ENCODE results near the gene PTPRG. TPM values are rescaled to one million over a fixed set of nuclear protein-coding genes. Genes with fewer than 3 reads are reported as not detected.

PTPRG gene
- total RNA-seq, 4 donors from 2014 or later, result 51.9 to 56.8 (median 54.4) TPM

- TF ChIP-seq EP300 (IDR thresholded peaks at IDR 0.05), result no peak
- TF ChIP-seq POLR2A (IDR thresholded peaks at IDR 0.05; ENCODE audit: low read depth), result no peak
- no peak for TF ChIP-seq POLR2AphosphoS5 (IDR thresholded peaks at IDR 0.05)
- no peak for TF ChIP-seq CTCF (IDR thresholded peaks at IDR 0.05)
- H3K27me3 ChIP-seq, result no peaks in the 10 kb centered on the region
- WGBS, result 92% methylated on average over 8 of the region's 8 CpGs
- no peaks in the 10 kb centered on the region for H3K9me3 ChIP-seq
- no peak for DNase-seq (ENCODE audit: extremely low spot score)
- no peak overlapping the region for H3K27ac ChIP-seq (replicated peaks in 1 of 4)
- peaks cover 0 to 15% (median 6%) of the 10 kb centered on the region in 4 donors for H3K4me1 ChIP-seq
- H3K4me3 ChIP-seq, result no peak overlapping the region
- no peaks in the 10 kb centered on the region for H3K36me3 ChIP-seq
- intact Hi-C loops (cut with DNase I), result no loop called here
These were observed 403.2 kb downstream of the PTPRG start for GRCh38 chr3:61964566-61964965.

GRCh38 chr3:61965770-61966131, 404.4 kb downstream of the PTPRG start:
- no peak for DNase-seq (ENCODE audit: extremely low spot score)
- Histone ChIP-seq H3K27me3 (no peaks in the 10 kb centered on the region), H3K36me3 (no peaks in the 10 kb centered on the region), H3K9me3 (no peaks in the 10 kb centered on the region), H3K4me3 (no peak overlapping the region), H3K4me1 (peaks cover 0 to 14% (median 6%) of the 10 kb centered on the region in 4 donors), H3K27ac (replicated peaks in 1 of 4) (no peak overlapping the region)
- 95% methylated on average over 2 of the region's 2 CpGs for WGBS
- intact Hi-C loops (cut with DNase I), result no loop called here
- no peak for TF ChIP-seq POLR2AphosphoS5 (IDR thresholded peaks at IDR 0.05)
- no peak for TF ChIP-seq CTCF (IDR thresholded peaks at IDR 0.05)
- no peak for TF ChIP-seq EP300 (IDR thresholded peaks at IDR 0.05)
- no peak for TF ChIP-seq POLR2A (IDR thresholded peaks at IDR 0.05; ENCODE audit: low read depth)

DNA sequence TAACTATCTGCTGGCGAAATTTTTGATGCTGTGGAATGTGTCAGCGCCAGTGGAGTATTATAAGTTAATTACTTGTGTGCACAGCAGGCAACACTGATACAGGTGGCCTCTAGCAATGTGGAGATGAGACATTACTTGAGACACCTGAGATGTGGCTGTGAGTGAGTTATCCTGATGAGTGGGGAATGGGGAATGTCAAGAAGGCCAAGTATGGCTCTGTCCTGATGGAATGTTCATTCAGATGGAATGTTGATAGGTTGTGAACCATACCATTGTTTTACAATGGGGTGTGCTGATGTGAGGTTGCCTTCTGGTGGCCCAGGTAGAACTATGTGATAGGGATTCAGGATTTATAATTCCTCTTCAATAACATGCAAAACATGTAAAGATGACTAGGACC, 404.8 kb downstream of the PTPRG start:
- no peak for DNase-seq (ENCODE audit: extremely low spot score)
- TF ChIP-seq POLR2A (IDR thresholded peaks at IDR 0.05; ENCODE audit: low read depth), result no peak
- H3K4me1 ChIP-seq, result peaks cover 0 to 10% (median 4%) of the 10 kb centered on the region in 4 donors
- no peak overlapping the region for H3K27ac ChIP-seq (replicated peaks in 1 of 4)
- intact Hi-C loops (cut with DNase I), result no loop called here
- no peaks in the 10 kb centered on the region for H3K27me3 ChIP-seq
- WGBS, result 100% methylated on average over 2 of the region's 2 CpGs
- H3K36me3 ChIP-seq, result no peaks in the 10 kb centered on the region
- H3K4me3 ChIP-seq, result no peak overlapping the region
- H3K9me3 ChIP-seq, result no peaks in the 10 kb centered on the region

- Histone ChIP-seq H3K9me3 (no peaks in the 10 kb centered on the region), H3K27ac (replicated peaks in 1 of 4) (no peak overlapping the region), H3K36me3 (no peaks in the 10 kb centered on the region), H3K4me1 (peaks cover 0 to 1% (median under 1%) of the 10 kb centered on the region in 4 donors), H3K27me3 (no peaks in the 10 kb centered on the region), H3K4me3 (no peak overlapping the region)
- intact Hi-C loops (cut with DNase I), result no loop called here
- DNase-seq (ENCODE audit: extremely low spot score), result no peak
- 94% methylated on average over 2 of the region's 2 CpGs for WGBS
- TF ChIP-seq POLR2A (IDR thresholded peaks at IDR 0.05; ENCODE audit: low read depth), result no peak
These were observed 405.6 kb downstream of the PTPRG start for GRCh38 chr3:61967019-61967418.

- Histone ChIP-seq H3K27me3 (no peaks in the 10 kb centered on the region), H3K4me1 (no peaks in the 10 kb centered on the region), H3K27ac (replicated peaks in 1 of 4) (no peak overlapping the region), H3K4me3 (no peak overlapping the region), H3K9me3 (no peaks in the 10 kb centered on the region), H3K36me3 (no peaks in the 10 kb centered on the region)
- 98% methylated on average over 2 of the region's 2 CpGs for WGBS
- intact Hi-C loops (cut with DNase I), result no loop called here
- DNase-seq (ENCODE audit: extremely low spot score), result no peak
- TF ChIP-seq EP300 (IDR thresholded peaks at IDR 0.05), result no peak
- TF ChIP-seq POLR2AphosphoS5 (IDR thresholded peaks at IDR 0.05), result no peak
- no peak for TF ChIP-seq POLR2A (IDR thresholded peaks at IDR 0.05; ENCODE audit: low read depth)
- TF ChIP-seq CTCF (IDR thresholded peaks at IDR 0.05), result no peak
These were observed 406.6 kb downstream of the PTPRG start for GRCh38 chr3:61967937-61968336.

GRCh38 chr3:61974662-61975061, 413.3 kb downstream of the PTPRG start:
- intact Hi-C loops (cut with DNase I), result no loop called here
- WGBS, result 72% methylated on average over 2 of the region's 2 CpGs

More at GRCh38 chr3:61974662-61975061, 413.3 kb downstream of the PTPRG start:
- DNase-seq (ENCODE audit: extremely low spot score), result no peak
- Histone ChIP-seq H3K27me3 (no peaks in the 10 kb centered on the region), H3K36me3 (no peaks in the 10 kb centered on the region), H3K9me3 (no peaks in the 10 kb centered on the region), H3K4me1 (peaks cover 9 to 19% (median 12%) of the 10 kb centered on the region in 4 donors), H3K27ac (replicated peaks in 1 of 4) (no peak overlapping the region), H3K4me3 (no peak overlapping the region)
- TF ChIP-seq CTCF (IDR thresholded peaks at IDR 0.05) (no peak), EP300 (IDR thresholded peaks at IDR 0.05) (no peak), POLR2AphosphoS5 (IDR thresholded peaks at IDR 0.05) (no peak), POLR2A (IDR thresholded peaks at IDR 0.05; ENCODE audit: low read depth) (no peak)

Measured in esophagus muscularis mucosa (tissue), 4 donors.